Left lung (tissue), 14 donors: ENCODE data around the gene KCNH8. TPM values are rescaled to one million over a fixed set of nuclear protein-coding genes. Genes with fewer than 3 reads are reported as not detected.
A peak's percentile ranks its signal among the peaks of the same experiment; 100 is the strongest.
"Not testable (repeated sequence)": the region's sequence is repeated elsewhere in the genome, so short reads cannot be mapped to it uniquely, and the experiment has no call there.

Experiments
- ATAC-seq: fragments of 200-7000 bp; cut with Tn5 transposase; one replicate; pipeline ENCODE4 v1.9.1; 2020; ENCODE audit warnings: moderate library complexity
- DNase-seq, 4 donors: peaks; one replicate each; pipeline ENCODE4 v3.0.0-alpha.2; 2013 to 2020
- H3K27ac ChIP-seq, 2 donors: fragments of 200-600 bp; sonication (generic) in 1 of 2; one replicate each; pipeline versions ENCODE4 v1.5.0 to v1.8.0; 2020 to 2021
- H3K27me3 ChIP-seq, 2 donors: fragments of 200-600 bp; sonication (generic) in 1 of 2; one replicate each; pipeline versions ENCODE4 v1.5.0 to v1.8.0; 2020 to 2021
- H3K36me3 ChIP-seq, 2 donors: fragments of 200-600 bp; sonication (generic) in 1 of 2; one replicate each; pipeline versions ENCODE4 v1.5.0 to v1.8.0; 2020 to 2021
- H3K4me1 ChIP-seq, 2 donors: fragments of 200-600 bp; one replicate each; pipeline ENCODE4 v1.8.0; 2021
- H3K4me3 ChIP-seq, 2 donors: fragments of 200-600 bp; sonication (generic) in 1 of 2; one replicate each; pipeline versions ENCODE4 v1.5.0 to v1.8.0; 2020 to 2021; ENCODE audit warnings: mild to moderate bottlenecking in 1 of 2
- H3K9me3 ChIP-seq, 2 donors: fragments of 200-600 bp; sonication (generic) in 1 of 2; one replicate each; pipeline versions ENCODE4 v1.5.0 to v1.8.0; 2020 to 2021
- CTCF ChIP-seq, 2 donors: fragments of 200-600 bp; sonication (generic) in 1 of 2; IDR thresholded peaks; one replicate each; pipeline versions ENCODE4 v1.5.0 to v1.8.0; 2021; ENCODE audit warnings: antibody characterized with exemption in 2 of 2
- intact Hi-C, 2 donors: fragments of 100-400 bp; cut with DNase I; formaldehyde crosslinking; loops; one replicate each; pipeline versions ENCODE4 v1.11.2 to v1.14.2; 2022
- long read RNA-seq, 12 donors: library from polyadenylated mRNA in 2 of 12; unstranded in 2 of 12; transcript quantifications; one replicate each; pipeline ENCODE4 v2.0.0 and lab custom pipeline, GENCODE V29; 2019 to 2026
- polyA plus RNA-seq, 6 donors: library from polyadenylated mRNA; unstranded; fragments of 120-200 nt; gene quantifications; one replicate each; pipeline ENCODE4 v1.2.1, GENCODE V29; 2013; ENCODE audit not compliant: insufficient read length in 6 of 6
- total RNA-seq, 2 donors: library from RNA; stranded (reverse); fragmentation: NEBNext Ultra II Directional; extraction: Animal tissue kit (Norgen Biotek cat#: 25700); gene quantifications; one replicate each; pipeline ENCODE4 v1.2.1, GENCODE V29; 2021
- donor health status: DM: no; HTN: yes; CAD: no.
- donor health status: DM: no; HTN: no; CAD: no.

KCNH8 gene
- under 1 TPM; 0.12 to 0.26 TPM for total RNA-seq
- 1 to 10 TPM; 1.6 to 3.0 (median 2.4) TPM for polyA plus RNA-seq
- long read RNA-seq, donor 1, result 0 reads
- long read RNA-seq, donor 2, result 0 reads
- long read RNA-seq, donor 3, result 0 reads
- long read RNA-seq, donor 4, result 0 reads
- long read RNA-seq, donor 5, result 0 reads
- long read RNA-seq, donor 6, full-length matches to known transcripts, result 1 of 1 reads
- long read RNA-seq, donor 6, partial matches to known transcripts, result 0 of 1 reads
- long read RNA-seq, donor 6, other reads (novel, unspliced or antisense), result 0 of 1 reads
- long read RNA-seq, donor 7, result 0 reads
- long read RNA-seq, donor 8, result 0 reads
- long read RNA-seq, donor 9, result 0 reads
- long read RNA-seq, donor 10, result 0 reads
- long read RNA-seq, donor 11, result 0 reads
- long read RNA-seq, donor 12, result 0 reads

- Histone ChIP-seq H3K36me3 (no peaks in the 10 kb centered on the region), H3K9me3 (peaks cover 0 to 3% of the 10 kb centered on the region in 2 donors), H3K27me3 (peaks cover 9 to 51% of the 10 kb centered on the region in 2 donors), H3K4me3 (peak within 1 kb of the TSS; percentile 52 to 62), H3K27ac (peak within 1 kb of the TSS in 1 of 2 donors; percentile 18), H3K4me1 (peaks cover 0 to 16% of the 10 kb centered on the region in 2 donors)
- intact Hi-C loops, result no loop called here
- DNase-seq, result peak in 3 of 4 donors; percentile 11 to 77 (median 48)
- no peak for TF ChIP-seq CTCF (IDR thresholded peaks at IDR 0.05)
- peak; percentile 27 for ATAC-seq
Measured at GRCh38 chr3:19147905-19148767, at the start of gene KCNH8. TSS of gene KCNH8 (plus strand) at chr3:19148510. CDS start at chr3:19148720, 210 bp downstream.

DNA sequence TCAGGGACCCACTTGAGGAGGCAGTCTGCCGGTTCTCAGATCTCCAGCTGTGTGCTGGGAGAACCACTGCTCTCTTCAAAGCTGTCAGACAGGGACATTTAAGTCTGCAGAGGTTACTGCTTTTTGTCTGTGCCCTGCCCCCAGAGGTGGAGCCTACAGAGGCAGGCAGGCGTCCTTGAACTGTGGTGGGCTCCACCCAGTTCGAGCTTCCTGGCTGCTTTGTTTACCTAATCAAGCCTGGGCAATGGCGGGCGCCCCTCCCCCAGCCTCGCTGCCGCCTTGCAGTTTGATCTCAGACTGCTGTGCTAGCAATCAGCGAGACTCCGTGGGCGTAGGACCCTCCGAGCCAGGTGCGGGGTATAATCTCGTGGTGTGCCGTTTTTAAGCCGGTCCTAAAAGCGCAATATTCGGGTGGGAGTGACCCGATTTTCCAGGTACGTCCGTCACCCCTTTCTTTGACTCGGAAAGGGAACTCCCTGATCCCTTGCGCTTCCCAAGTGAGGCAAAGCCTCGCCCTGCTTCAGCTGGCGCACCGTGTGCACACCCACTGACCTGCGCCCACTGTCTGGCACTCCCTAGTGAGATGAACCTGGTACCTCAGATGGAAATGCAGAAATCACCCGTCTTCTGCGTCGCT is 45.5 kb upstream of the KCNH8 start:
- ATAC-seq, H3K27ac ChIP-seq, H3K36me3 ChIP-seq, H3K27me3 ChIP-seq, H3K4me1 ChIP-seq, intact Hi-C loops, H3K4me3 ChIP-seq: not testable (repeated sequence)
- peaks cover 0 to 15% of the 10 kb centered on the region in 2 donors for H3K9me3 ChIP-seq
- DNase-seq, result peak in 1 of 4 donors; percentile 31

DNA sequence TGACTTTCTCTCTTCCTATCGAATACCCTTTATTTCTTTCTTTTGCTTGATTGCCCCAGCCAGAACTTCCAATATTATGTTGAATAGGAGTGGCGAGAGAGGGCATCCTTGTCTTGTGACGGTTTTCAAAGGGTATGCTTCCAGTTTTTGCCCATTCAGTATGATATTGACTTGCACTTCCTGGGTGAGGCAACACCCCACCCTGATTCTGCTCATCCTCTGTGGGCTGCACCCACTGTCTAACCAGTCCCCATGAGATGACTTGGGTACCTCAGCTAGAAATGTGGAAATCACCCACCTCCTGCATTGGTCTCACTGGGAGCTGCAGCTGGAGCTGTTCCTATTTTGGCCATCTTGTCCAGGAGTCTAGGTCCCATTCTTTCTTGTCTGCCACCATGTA is 44.8 kb upstream of the KCNH8 start:
- no peaks in the 10 kb centered on the region for H3K4me1 ChIP-seq
- TF ChIP-seq CTCF (IDR thresholded peaks at IDR 0.05), result no peak
- H3K4me3 ChIP-seq, result no peak overlapping the region
- intact Hi-C loops, result no loop called here
- H3K27me3 ChIP-seq, result no peaks in the 10 kb centered on the region
- H3K9me3 ChIP-seq, result peaks cover 0 to 15% of the 10 kb centered on the region in 2 donors
- H3K36me3 ChIP-seq, result no peaks in the 10 kb centered on the region
- ATAC-seq, result no peak
- H3K27ac ChIP-seq, result no peak overlapping the region
- DNase-seq, result no peak

GRCh38 chr3:19104459-19104858 is 43.9 kb upstream of the KCNH8 start:
- intact Hi-C loops, result no loop called here
- Histone ChIP-seq H3K4me3 (no peak overlapping the region), H3K27ac (no peak overlapping the region), H3K4me1 (no peaks in the 10 kb centered on the region), H3K9me3 (peaks cover 0 to 15% of the 10 kb centered on the region in 2 donors), H3K27me3 (no peaks in the 10 kb centered on the region), H3K36me3 (no peaks in the 10 kb centered on the region)
- no peak for ATAC-seq
- no peak for TF ChIP-seq CTCF (IDR thresholded peaks at IDR 0.05)
- DNase-seq, result no peak

DNA sequence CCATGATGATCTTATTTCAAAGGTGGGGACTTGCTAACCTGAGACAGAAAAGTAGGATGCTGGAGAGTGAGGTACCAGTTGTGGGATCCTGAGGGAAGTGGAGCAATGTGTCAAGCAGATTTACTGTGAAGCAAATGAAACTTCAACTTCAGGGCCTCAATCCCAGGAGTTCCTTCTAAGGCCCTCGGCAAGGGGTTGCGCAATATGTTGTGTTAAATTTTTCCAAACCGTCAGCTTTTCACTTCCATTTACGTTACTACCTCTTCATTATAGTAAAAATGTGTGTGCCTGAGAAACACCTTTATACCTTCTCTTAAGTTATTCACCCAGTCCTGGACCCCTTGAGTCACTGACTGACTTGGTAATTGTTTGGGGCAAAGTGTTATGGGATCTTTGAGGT is 42.5 kb upstream of the KCNH8 start:
- Histone ChIP-seq H3K27me3 (no peaks in the 10 kb centered on the region), H3K36me3 (no peaks in the 10 kb centered on the region), H3K4me3 (no peak overlapping the region), H3K4me1 (no peaks in the 10 kb centered on the region), H3K27ac (no peak overlapping the region), H3K9me3 (peaks cover 0 to 15% of the 10 kb centered on the region in 2 donors)
- DNase-seq, result no peak
- intact Hi-C loops, result no loop called here
- ATAC-seq, result no peak
- no peak for TF ChIP-seq CTCF (IDR thresholded peaks at IDR 0.05)
